ENCODE data around the gene GPD2. TPM values are rescaled to one million over a fixed set of nuclear protein-coding genes. Genes with fewer than 3 reads are reported as not detected.

GPD2 gene
- total RNA-seq, 4 donors from 2014 or later = 19.5 to 26.0 (median 22.5) TPM

- Histone ChIP-seq H3K4me1 (peaks cover 0 to 20% (median 12%) of the 10 kb centered on the region in 4 donors), H3K27me3 (no peaks in the 10 kb centered on the region), H3K27ac (replicated peaks in 1 of 4) (no peak overlapping the region), H3K4me3 (no peak overlapping the region), H3K9me3 (no peaks in the 10 kb centered on the region), H3K36me3 (no peaks in the 10 kb centered on the region)
- no peak for DNase-seq (ENCODE audit: extremely low spot score)
- intact Hi-C loops (cut with DNase I) = no loop called here
- TF ChIP-seq POLR2A (IDR thresholded peaks at IDR 0.05; ENCODE audit: low read depth) (no peak), EP300 (IDR thresholded peaks at IDR 0.05) (no peak), POLR2AphosphoS5 (IDR thresholded peaks at IDR 0.05) (no peak), CTCF (IDR thresholded peaks at IDR 0.05) (no peak)
These were observed 6.9 kb downstream of the GPD2 start for GRCh38 chr2:156443089-156443488.

GRCh38 chr2:156445296-156446220 lies 9.4 kb downstream of the GPD2 start:
- H3K4me3 ChIP-seq = no peak overlapping the region
- H3K9me3 ChIP-seq = no peaks in the 10 kb centered on the region
- 88% methylated on average over 6 of the region's 6 CpGs for WGBS
- DNase-seq (ENCODE audit: extremely low spot score) = no peak
- TF ChIP-seq POLR2AphosphoS5 (IDR thresholded peaks at IDR 0.05) = no peak
- no peak for TF ChIP-seq CTCF (IDR thresholded peaks at IDR 0.05)
- no peak for TF ChIP-seq EP300 (IDR thresholded peaks at IDR 0.05)
- no peak for TF ChIP-seq POLR2A (IDR thresholded peaks at IDR 0.05; ENCODE audit: low read depth)
- no peaks in the 10 kb centered on the region for H3K36me3 ChIP-seq
- intact Hi-C loops (cut with DNase I) = no loop called here
- H3K4me1 ChIP-seq = peaks cover 0 to 14% (median 9%) of the 10 kb centered on the region in 4 donors
- no peaks in the 10 kb centered on the region for H3K27me3 ChIP-seq
- H3K27ac ChIP-seq (replicated peaks in 1 of 4) = no peak overlapping the region

- intact Hi-C loops (cut with DNase I) = no loop called here
- H3K27me3 ChIP-seq = no peaks in the 10 kb centered on the region
- no peak for DNase-seq (ENCODE audit: extremely low spot score)
- no peaks in the 10 kb centered on the region for H3K9me3 ChIP-seq
- TF ChIP-seq CTCF (IDR thresholded peaks at IDR 0.05) (no peak), POLR2AphosphoS5 (IDR thresholded peaks at IDR 0.05) (no peak), POLR2A (IDR thresholded peaks at IDR 0.05; ENCODE audit: low read depth) (no peak), EP300 (IDR thresholded peaks at IDR 0.05) (no peak)
- 100% methylated on average over 1 of the region's 1 CpG for WGBS
- no peak overlapping the region for H3K27ac ChIP-seq (replicated peaks in 1 of 4)
- no peaks in the 10 kb centered on the region for H3K36me3 ChIP-seq
- H3K4me1 ChIP-seq = peaks cover 0 to 14% (median 9%) of the 10 kb centered on the region in 4 donors
- no peak overlapping the region for H3K4me3 ChIP-seq
These were observed 11.6 kb downstream of the GPD2 start for GRCh38 chr2:156447761-156448160.

- no peak for TF ChIP-seq POLR2AphosphoS5 (IDR thresholded peaks at IDR 0.05)
- no peak for TF ChIP-seq EP300 (IDR thresholded peaks at IDR 0.05)
- no peak overlapping the region for H3K4me3 ChIP-seq
- no peaks in the 10 kb centered on the region for H3K9me3 ChIP-seq
- 68% methylated on average over 1 of the region's 1 CpG for WGBS
- no peaks in the 10 kb centered on the region for H3K27me3 ChIP-seq
- no peak overlapping the region for H3K27ac ChIP-seq (replicated peaks in 1 of 4)
- intact Hi-C loops (cut with DNase I) = no loop called here
- no peaks in the 10 kb centered on the region for H3K36me3 ChIP-seq
- DNase-seq (ENCODE audit: extremely low spot score) = no peak
- peaks cover 0 to 14% (median 9%) of the 10 kb centered on the region in 4 donors for H3K4me1 ChIP-seq
These were observed 12.6 kb downstream of the GPD2 start for GRCh38 chr2:156448766-156449165.

GRCh38 chr2:156452971-156453370 lies 16.8 kb downstream of the GPD2 start:
- H3K4me1 ChIP-seq = peaks cover 5 to 15% (median 12%) of the 10 kb centered on the region in 4 donors
- no peak for TF ChIP-seq CTCF (IDR thresholded peaks at IDR 0.05)
- no peak for TF ChIP-seq POLR2A (IDR thresholded peaks at IDR 0.05; ENCODE audit: low read depth)
- TF ChIP-seq EP300 (IDR thresholded peaks at IDR 0.05) = no peak
- TF ChIP-seq POLR2AphosphoS5 (IDR thresholded peaks at IDR 0.05) = no peak
- no peaks in the 10 kb centered on the region for H3K27me3 ChIP-seq
- no peak for DNase-seq (ENCODE audit: extremely low spot score)
- no peak overlapping the region for H3K27ac ChIP-seq (replicated peaks in 1 of 4)
- H3K36me3 ChIP-seq = no peaks in the 10 kb centered on the region
- H3K4me3 ChIP-seq = no peak overlapping the region
- H3K9me3 ChIP-seq = no peaks in the 10 kb centered on the region
- intact Hi-C loops (cut with DNase I) = no loop called here
